Kidney epithelial cell (primary cell): ENCODE results near the gene TGDS. TPM values are rescaled to one million over a fixed set of nuclear protein-coding genes. Genes with fewer than 3 reads are reported as not detected.

ENCODE experiments used
- DNase-seq: peaks from one replicate; pipeline ENCODE4 v3.0.0-alpha.2; 2010; ENCODE audit warnings: low read depth
- H3K27me3 ChIP-seq: 2 replicates; pipeline ENCODE4 v1.6.0; 2011; ENCODE audit warnings: low read length; ENCODE audit not compliant: control insufficient read depth, insufficient read depth
- H3K36me3 ChIP-seq: 2 replicates; pipeline ENCODE4 v1.5.1; 2011; ENCODE audit warnings: low read length; ENCODE audit not compliant: control insufficient read depth, insufficient read depth
- H3K4me3 ChIP-seq: 2 replicates; pipeline ENCODE4 v1.5.1; 2011; ENCODE audit warnings: low read depth, mild to moderate bottlenecking, control low read depth, low read length
- CTCF ChIP-seq: IDR thresholded peaks from 2 replicates; pipeline ENCODE4 v1.5.1; 2011; ENCODE audit warnings: mild to moderate bottlenecking, moderate library complexity, low read length, control low read depth, inconsistent platforms; ENCODE audit not compliant: insufficient read depth, poor library complexity, severe bottlenecking
- total RNA-seq: library from RNA; depleted of rRNA; stranded (reverse); fragments of >200 nt; gene quantifications from 2 replicates; pipeline ENCODE4 v1.2.3, GENCODE V29; 2015

TGDS gene
- total RNA-seq, 1 donor from 2014 or later, result 14.3 TPM

GRCh38 chr13:94561126-94561525 is 34.8 kb downstream of the TGDS start:
- no peak for TF ChIP-seq CTCF
- Histone ChIP-seq H3K4me3 (no peak overlapping the region), H3K27me3 (no peaks in the 10 kb centered on the region), H3K36me3 (no peaks in the 10 kb centered on the region)
- DNase-seq, result no peak

GRCh38 chr13:94560116-94560515 is 35.8 kb downstream of the TGDS start:
- Histone ChIP-seq H3K27me3 (no peaks in the 10 kb centered on the region), H3K36me3 (no peaks in the 10 kb centered on the region), H3K4me3 (no peak overlapping the region)
- DNase-seq, result no peak
- no peak for TF ChIP-seq CTCF

- no peak for TF ChIP-seq CTCF
- H3K4me3 ChIP-seq, result no peak overlapping the region
- DNase-seq, result no peak
- H3K36me3 ChIP-seq, result no peaks in the 10 kb centered on the region
- H3K27me3 ChIP-seq, result no peaks in the 10 kb centered on the region
Observed at GRCh38 chr13:94559222-94559795, 36.6 kb downstream of the TGDS start.

- no peak for TF ChIP-seq CTCF
- no peak for DNase-seq
- H3K4me3 ChIP-seq, result no peak overlapping the region
- H3K27me3 ChIP-seq, result no peaks in the 10 kb centered on the region
- no peaks in the 10 kb centered on the region for H3K36me3 ChIP-seq
Observed at GRCh38 chr13:94558716-94559115, 37.2 kb downstream of the TGDS start.

GRCh38 chr13:94557684-94558235 is 38.2 kb downstream of the TGDS start:
- H3K36me3 ChIP-seq, result no peaks in the 10 kb centered on the region

More at GRCh38 chr13:94557684-94558235, 38.2 kb downstream of the TGDS start:
- Histone ChIP-seq H3K4me3 (no peak overlapping the region), H3K27me3 (no peaks in the 10 kb centered on the region)
- no peak for TF ChIP-seq CTCF
- no peak for DNase-seq
